Esophagus muscularis mucosa (tissue), 3 donors: ENCODE measurements around the gene PIGX.

Experiments used
- CTCF ChIP-seq, 3 experiments: fragments of 200-600 bp in 2 of 3; fragments of 450-650 bp in 1 of 3; sonication (generic) in 2 of 3; IDR thresholded peaks; one replicate each; pipeline ENCODE4 v1.5.1; 2017 to 2019; ENCODE audit warnings: antibody characterized with exemption in 3 of 3, mild to moderate bottlenecking in 2 of 3, moderate library complexity in 1 of 3
- POLR2A ChIP-seq: fragments of 450-650 bp; IDR thresholded peaks from one replicate; pipeline ENCODE4 v1.6.1; 2017; ENCODE audit warnings: antibody characterized with exemption, moderate library complexity, mild to moderate bottlenecking, low read depth
- POLR2AphosphoS5 ChIP-seq, 2 donors: sonication (generic); formaldehyde crosslinking; IDR thresholded peaks; one replicate each; pipeline ENCODE4 v1.6.1; 2017; ENCODE audit warnings: antibody characterized with exemption in 2 of 2

- TF ChIP-seq CTCF (IDR thresholded peaks at IDR 0.05) (no peak), POLR2A (no peak), POLR2AphosphoS5 (IDR thresholded peaks at IDR 0.05) (no peak)
These were observed 5.4 kb upstream of the PIGX start for GRCh38 chr3:196706731-196707130.
